Stimulated activated CD8-positive, alpha-beta memory T cell treated with anti-CD3 and anti-CD28 coated beads, Interleukin-12 subunit alpha, Interleukin-12 subunit beta, amount 100 ng/mL, for 4 hours (primary cell): ENCODE data around the gene CLBA1.
"Not testable (repeated sequence)": the region's sequence is repeated elsewhere in the genome, so short reads cannot be mapped to it uniquely, and the experiment has no call there.

Experiments used
- DNase-seq: peaks from one replicate; pipeline ENCODE4 v3.0.0-alpha.2; 2020; ENCODE audit warnings: low read depth

Gene CLBA1

DNA sequence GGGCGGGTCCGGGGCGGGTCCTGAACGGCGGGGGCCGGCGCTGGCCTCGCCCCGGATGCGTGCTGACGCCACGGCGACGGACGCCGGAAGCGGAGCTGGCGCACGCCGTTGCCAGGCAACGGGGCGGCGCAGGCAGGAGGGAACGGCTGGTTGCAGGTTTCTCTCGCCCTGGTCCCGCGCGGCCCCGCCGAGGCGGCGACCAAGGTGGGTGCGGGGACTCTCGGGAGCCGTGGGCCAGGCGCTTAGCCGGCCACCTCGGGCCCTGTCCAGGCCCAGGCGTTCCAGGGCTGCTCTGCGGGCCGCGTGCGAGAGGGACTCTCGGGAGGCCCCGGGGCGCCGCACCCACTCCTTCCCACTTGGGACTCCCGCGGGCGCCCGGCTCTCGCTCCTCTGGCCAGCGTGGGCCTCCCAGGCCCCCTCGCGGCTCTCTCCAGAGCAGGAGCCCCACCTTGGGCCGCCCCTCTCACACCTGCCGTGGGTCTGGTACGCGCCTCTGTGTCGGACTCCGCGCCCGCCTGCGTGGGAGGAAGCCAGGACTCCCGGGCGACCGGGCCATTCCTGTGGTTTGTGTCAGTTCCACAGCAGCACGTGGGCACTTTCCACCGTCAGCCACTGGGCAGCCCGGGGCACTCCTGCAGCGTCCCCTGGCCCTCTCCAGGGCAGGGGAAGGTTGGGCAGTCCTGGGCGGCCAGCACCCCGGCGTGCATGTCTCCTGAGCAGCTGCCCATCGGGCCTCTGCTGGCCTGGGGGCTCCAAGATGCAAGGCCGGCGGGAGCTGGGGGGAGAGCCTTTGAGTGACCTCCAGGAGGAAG lies at the start of gene CLBA1:
Gene CLBA1, plus strand, starts transcription at position 114 of the 812 bp plus-strand sequence. Its CDS starts 644 bp downstream, at position 758.
- DNase-seq: peak; percentile 84

GRCh38 chr14:104935955-104936354 lies 49.6 kb upstream of the CLBA1 start:
- no peak for DNase-seq

DNA sequence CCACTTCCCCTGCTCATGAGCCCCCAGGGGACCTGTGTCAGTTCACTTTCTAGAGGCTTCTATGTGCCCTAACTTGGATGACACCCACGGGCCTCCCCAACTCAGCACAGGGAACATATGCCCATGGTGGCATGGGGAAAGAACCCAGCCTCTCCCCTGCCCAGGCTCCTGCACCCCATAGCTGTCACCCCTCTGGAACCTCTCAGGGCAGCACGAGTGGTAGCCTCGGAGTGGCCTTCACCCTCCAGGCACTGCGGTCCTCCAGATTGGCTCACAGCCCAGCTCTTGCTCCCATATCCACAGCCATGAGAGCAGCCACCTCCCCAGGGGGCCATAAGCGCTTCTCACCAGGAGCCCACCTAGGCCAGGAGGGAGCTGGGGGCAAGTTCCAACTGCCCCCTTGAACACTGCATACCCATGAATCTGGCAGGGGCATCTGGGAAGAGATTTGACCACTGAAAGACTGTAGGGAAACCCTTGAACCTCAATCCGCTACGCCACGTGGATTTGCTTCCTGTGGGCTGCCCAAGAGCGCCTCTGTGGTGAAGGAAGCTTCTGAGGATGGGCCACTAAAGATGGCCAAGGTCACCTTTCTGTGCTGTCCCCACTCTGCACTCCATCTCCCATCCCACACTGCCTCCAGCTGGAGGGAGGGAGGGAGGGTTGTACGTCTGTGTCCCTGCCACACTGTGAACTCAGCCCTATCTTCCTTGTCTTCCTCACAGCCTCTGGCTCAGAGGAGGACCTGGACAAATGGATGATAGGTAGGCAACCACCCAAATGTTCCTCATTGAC lies 49.0 kb upstream of the CLBA1 start:
- no peak for DNase-seq

- DNase-seq: no peak
Measured at GRCh38 chr14:104937161-104937560, 48.4 kb upstream of the CLBA1 start.

DNA sequence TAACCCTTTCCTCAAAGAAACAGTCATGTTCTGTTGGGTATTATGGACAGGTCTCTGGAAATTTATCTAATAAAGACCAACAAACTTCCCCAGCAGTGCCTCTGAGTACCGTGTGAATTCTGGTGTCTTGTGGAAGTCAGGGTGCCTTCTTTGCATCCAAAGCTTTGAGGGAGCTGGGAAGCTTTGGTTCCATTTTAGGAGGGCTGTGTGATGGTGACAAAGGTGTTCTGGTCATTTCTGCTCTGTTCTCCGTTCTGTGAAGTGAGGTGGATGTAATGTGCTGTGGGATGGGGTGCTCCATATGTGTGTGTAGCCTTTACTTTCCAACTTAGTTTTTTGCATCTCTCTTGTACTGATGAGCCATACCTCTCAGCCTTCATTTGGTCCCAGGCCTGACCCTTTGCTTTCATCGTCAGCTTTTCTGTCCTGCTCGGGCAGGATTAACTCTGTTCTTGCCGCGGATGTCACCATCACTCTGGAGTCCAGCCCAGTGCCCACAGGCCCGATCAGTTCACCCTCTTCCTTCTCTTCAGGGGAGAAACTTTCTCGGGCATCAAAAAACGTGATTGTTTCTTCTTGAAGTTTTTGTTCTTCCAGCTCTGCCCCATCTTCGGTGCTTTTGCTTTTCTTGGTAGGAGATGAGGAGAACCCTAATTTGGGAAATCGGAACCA lies 47.8 kb upstream of the CLBA1 start:
- DNase-seq: no peak

GRCh38 chr14:104938436-104938835 lies 47.2 kb upstream of the CLBA1 start:
- DNase-seq: no peak

DNA sequence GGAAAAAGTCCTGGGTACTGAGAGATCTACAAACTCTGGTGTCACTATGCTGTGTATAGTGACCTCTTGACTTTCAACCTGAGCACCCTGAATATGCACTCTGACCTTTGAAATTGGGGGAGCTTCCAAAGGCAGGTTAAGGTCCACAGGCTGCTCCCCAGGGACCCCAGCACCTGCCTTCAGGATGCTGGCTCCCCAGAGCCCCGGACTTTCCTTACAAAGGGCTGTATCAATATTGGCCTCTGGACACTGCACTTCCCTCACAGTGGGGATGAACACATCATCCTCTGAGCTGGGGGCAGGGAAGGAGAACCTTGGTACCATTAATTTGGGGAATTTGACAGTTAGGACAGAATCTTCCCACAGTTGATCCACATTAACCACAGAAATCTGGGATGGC lies 46.6 kb upstream of the CLBA1 start:
- DNase-seq: no peak

DNA sequence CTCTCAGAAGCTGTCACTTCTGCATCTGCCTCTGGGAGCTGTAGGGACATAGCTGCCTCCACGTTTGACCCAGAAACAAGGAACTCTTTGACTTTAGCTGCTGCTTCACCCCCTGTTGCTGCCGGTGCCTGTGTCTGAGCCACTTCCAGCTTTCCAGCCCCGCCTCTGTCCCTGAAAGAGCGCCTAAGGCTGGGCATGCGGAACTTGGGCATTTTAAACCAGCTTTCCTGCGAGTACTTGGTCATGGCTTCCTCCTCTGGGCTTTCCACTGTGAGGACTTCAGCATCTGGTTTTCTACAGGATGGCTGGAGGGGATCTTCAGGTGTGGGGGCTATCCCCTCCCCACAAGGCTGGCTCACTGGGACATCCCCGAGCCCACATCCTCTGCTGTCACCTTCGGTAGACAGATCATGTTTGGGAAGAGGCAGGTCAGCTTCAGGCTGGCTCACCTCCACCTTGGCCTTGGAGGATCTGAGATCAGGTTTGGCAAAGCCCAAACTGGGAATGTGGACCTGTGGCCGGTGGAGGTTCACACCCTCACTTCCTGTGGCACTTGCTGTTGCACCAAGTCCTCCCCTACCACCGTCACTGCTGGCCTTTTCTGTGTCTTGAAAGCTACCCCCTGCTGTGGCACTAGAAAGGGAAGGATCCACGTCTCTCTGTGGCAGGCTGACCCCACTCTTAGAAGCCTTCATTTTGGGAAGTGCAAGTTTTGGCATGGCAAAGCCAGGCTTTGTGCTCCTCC lies 45.8 kb upstream of the CLBA1 start:
- no peak for DNase-seq

DNA sequence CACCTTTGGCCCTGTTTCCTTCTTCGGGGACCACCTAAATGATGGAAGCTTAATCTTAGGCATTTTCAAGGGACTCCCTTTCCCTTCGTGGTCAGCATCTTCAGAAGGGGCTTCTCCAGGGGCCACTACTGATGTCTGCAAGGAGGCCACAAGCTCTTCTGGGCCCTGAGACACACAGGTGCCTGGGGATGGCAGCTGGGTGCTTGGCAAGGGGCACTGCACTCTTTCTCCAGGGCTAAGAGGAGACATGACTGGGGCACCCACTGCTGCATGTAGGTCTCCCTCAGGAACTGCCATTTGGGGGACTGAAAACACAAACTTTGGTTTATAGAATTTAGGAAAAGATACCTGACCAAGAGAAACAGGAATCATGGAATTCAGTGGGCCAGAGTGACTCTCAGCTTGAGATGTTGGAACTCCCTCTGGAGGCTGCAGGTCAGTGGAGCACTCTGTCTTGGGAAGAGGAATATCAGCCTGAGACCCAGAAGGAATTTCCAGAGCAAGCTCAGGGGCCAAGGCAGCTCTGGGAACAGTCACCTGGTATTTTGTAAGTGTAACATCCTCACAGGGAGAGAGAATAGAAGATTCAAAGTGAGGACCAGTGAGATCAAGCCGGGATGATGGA lies 45.0 kb upstream of the CLBA1 start:
- no peak for DNase-seq

DNA sequence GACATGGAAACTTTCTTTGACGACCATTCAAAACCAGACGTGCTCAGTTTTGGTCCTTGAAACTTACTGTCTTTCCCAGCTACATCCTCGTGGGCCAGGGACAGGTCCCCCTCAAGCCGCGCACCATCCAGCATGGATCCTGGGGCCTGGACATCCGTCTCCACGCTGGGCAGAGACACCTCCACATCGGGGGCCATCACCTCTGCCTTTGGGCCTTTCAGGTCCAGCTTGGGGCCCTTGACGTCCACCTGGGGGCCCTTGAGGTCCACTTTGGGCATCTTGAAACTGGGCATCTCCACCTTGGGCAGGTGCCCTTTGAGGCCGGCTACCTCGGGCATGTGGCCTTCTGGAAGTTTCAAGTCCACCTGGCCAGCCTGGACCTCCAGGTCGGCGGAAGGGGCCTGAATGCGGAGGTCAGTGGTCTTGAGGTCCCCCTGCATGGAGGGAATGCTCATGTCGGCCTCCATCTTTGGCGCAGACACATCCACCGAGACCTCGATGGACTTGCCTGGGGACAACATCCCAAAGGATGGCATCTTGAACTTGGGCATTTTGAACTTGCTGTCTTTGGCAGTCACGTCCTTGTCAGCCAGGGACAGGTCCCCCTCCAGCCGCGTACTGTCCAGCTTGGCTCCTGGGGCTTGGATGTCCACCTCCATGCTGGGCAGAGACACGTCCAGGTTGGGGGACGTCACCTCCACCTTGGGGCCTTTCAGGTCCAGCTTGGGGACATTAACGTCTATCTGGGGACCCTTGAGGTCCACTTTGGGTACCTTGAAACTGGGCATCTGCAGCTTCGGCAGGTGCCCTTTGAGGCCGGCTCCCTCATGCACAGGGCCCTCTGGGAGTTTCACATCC lies 43.9 kb upstream of the CLBA1 start:
- DNase-seq: no peak

DNA sequence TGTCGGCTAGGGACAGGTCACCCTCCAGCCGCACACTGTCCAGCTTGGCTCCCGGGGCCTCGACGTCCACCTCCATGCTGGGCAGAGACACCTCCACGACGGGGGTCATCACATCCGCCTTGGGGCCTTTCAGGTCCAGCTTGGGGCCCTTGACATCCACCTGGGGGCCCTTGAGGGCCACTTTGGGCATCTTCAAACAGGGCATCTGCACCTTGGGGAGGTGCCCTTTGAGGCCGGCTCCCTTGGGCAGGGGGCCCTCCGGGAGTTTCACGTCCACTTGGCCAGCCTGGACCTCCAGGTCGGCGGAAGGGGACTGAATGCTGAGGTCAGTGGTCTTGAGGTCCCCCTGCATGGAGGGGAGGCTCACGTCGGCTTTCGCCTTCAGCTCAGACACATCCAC lies 43.0 kb upstream of the CLBA1 start:
- DNase-seq: no peak

GRCh38 chr14:104943216-104944015 lies 42.2 kb upstream of the CLBA1 start:
- not testable (repeated sequence) for DNase-seq

DNA sequence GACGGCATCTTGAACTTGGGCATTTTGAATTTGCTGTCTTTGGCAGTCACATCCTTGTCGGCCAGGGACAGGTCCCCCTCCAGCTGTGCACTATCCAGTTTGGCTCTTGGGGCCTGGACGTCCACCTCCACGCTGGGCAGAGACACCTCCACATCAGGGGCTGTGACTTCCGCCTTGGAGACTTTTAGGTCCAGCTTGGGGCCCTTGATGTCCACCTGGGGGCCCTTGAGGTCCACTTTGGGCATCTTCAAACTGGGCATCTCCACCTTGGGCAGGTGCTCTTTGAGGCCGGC lies 41.6 kb upstream of the CLBA1 start:
- DNase-seq: not testable (repeated sequence)

GRCh38 chr14:104944436-104945205 lies 41.0 kb upstream of the CLBA1 start:
- not testable (repeated sequence) for DNase-seq

DNA sequence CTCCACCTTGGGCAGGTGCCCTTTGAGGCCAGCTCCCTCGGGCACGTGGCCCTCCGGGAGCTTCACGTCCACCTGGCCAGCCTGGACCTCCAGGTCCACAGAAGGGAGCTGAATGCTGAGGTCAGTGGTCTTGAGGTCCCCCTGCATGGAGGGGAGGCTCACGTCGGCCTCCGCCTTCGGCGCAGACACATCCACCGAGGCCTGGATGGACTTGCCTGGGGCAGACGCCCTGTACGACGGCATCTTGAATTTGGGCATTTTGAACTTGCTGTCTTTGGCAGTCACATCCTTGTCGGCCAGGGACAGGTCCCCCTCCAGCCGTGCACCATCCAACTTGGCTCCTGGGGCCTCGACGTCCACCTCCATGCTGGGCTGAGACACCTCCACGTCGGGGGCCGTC lies 40.3 kb upstream of the CLBA1 start:
- not testable (repeated sequence) for DNase-seq

DNA sequence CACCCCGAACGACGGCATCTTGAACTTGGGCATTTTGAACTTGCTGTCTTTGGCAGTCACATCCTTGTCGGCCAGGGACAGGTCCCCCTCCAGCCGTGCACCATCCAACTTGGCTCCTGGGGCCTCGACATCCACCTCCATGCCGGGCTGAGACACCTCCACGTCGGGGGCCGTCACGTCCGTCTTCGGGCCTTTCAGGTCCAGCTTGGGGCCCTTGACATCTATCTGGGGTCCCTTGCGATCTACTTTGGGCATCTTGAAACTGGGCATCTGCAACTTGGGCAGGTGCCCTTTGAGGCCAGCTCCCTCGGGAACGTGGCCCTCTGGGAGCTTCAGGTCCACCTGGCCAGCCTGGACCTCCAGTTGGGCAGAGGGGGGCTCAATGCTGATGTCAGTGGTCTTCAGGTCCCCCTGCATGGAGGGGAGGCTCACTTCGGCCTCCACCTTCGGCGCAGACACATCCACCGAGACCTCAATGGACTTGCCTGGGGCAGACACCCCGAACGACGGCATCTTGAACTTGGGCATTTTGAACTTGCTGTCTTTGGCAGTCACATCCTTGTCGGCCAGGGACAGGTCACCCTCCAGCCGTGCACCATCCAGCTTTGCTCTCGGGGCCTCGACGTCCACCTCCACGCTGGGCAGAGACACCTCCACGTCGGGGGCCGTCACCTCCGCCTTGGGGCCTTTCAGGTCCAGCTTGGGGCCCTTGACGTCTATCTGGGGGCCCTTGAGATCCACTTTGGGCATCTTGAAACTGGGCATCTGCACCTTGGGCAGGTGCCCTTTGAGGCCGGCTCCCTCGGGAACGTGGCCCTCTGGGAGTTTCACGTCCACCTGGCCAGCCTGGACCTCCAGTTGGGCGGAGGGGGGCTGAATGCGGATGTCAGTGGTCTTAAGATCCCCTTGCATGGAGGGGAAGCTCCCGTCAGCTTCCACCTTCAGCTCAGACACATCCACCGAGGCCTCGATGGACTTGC lies 39.3 kb upstream of the CLBA1 start:
- DNase-seq: not testable (repeated sequence)

DNA sequence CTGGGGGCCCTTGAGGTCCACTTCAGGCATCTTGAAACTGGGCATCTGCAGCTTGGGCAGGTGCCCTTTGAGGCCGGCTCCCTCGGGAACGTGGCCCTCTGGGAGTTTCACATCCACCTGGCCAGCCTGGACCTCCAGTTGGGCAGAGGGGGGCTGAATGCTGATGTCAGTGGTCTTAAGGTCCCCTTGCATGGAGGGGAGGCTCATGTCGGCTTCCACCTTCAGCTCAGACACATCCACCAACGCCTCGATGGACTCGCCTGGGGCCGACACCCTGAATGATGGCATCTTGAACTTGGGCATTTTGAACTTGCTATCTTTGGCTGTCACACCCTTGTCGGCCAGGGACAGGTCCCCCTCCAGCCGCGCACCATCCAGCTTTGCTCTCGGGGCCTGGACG lies 38.4 kb upstream of the CLBA1 start:
- DNase-seq: not testable (repeated sequence)
